Superior temporal gyrus (tissue), 1 donor: Measurements from ENCODE around the gene MAP2K5.

Source experiments
- DNase-seq: peaks from one replicate; pipeline ENCODE4 v3.0.0-alpha.2; 2016; ENCODE audit errors: extremely low spot score

MAP2K5 gene

DNA sequence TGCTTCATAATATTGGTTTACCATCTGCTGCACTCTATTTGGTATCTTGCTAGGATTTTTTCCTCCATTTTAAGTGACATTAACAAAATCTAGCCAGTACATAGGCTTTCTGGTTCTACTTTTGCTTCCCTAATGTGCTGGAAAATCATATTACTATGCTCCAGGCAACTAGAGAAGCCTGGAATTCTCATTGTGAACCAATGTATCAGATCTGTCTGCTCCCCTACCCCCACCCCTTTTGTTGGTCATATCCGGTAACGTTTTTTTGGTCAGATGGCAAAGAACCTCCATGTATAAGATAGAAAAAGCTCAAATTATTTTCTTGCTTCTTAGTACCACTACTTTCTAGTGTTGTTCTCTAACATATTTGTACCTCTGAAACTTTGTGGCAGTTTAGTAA lies 17.1 kb downstream of the MAP2K5 start:
- no peak for DNase-seq

DNA sequence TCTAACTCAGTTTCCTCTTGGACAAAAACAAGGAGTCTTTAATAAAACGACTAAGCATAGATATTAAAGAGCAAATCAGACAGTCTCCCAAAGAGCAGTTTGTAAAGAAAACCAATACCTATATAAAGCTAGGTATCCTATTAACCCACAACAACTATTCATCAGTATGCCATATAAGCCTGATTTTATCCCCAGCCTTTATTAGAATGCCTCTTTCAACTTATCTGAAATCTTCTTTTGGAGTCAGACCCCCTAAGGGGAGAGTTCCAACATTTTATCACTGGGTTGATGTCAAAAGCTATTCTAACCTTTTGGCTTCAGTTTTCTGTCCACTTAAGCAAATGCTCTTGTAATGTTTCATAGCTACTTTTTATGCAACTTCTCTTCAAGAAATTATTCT lies 17.8 kb downstream of the MAP2K5 start:
- DNase-seq = no peak

DNA sequence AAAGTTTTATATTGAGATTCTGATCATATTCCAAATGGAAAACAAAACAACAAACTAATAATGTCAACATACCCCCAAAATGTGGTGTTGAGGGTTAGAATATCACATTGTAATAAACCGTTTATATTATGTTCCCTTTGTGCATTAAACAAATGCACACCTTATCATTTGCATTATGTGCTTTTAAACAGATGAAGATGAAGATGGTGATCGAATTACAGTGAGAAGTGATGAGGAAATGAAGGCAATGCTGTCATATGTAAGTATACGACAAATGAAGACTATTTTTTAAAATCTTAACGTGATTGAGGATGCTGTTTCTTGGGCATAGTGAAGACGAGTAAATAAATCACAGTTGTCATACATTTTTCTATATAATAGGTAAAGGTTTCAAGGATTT lies 20.6 kb downstream of the MAP2K5 start:
- no peak for DNase-seq

- no peak for DNase-seq
Measured at GRCh38 chr15:67564021-67564967, 21.8 kb downstream of the MAP2K5 start.

DNA sequence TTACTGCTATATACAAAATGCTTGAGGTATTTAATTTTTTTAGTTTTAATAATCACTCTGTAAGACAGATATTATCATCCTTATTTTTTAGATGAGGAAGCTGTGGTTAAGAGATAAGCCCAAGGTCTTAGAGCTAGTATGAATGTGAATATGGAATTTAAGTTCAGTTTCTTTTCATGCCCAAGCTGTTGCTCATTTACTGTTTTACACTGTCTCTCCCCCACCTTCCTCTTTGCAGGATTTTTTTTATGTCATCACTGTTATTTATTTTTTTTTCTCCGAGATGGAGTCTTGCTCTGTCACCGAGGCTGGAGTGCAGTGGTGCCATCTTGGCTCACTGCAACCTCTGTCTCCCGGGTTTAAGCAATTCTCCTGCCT lies 22.5 kb downstream of the MAP2K5 start:
- DNase-seq = no peak

DNA sequence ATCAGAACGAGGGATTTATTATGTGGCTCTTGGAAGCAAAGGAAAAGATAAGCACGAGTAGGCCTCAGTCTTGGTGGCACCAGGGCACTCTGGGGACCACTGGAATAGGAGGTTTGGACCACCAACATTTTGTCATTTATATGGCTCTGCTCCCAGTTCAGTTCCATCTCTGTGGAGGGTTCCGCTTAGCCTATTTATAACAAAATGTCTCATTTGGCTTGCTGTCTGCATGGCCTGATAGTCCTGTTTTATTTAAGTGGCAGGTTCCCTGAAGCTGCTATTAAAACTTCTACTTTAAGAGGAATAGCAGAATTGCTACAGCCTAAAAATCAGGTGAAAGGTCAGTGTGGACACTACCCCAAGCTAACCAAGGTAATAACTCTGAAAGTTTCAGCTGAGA lies 27.2 kb downstream of the MAP2K5 start:
- no peak for DNase-seq

GRCh38 chr15:67570875-67571647 lies 28.6 kb downstream of the MAP2K5 start:
- DNase-seq = no peak

- no peak for DNase-seq
Measured at GRCh38 chr15:67571648-67572415, 29.3 kb downstream of the MAP2K5 start.

DNA sequence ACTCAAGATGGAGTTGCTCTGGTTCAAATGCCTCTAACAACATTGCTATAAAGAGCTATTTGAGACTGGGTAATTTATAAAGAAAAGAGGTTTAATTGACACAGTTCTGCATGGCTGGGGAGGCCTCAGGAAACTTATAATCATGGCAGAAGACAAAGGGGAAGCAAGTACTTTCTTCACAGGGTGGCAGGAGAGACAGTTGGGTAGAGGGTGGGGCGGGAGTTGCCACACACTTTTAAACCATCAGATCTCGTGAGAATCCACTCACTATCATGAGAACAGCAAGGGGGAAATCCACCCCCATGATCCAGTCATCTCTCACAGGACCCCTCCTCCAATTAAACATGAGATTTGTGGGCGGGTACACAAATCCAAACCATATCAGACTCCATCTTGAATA lies 30.7 kb downstream of the MAP2K5 start:
- no peak for DNase-seq

DNA sequence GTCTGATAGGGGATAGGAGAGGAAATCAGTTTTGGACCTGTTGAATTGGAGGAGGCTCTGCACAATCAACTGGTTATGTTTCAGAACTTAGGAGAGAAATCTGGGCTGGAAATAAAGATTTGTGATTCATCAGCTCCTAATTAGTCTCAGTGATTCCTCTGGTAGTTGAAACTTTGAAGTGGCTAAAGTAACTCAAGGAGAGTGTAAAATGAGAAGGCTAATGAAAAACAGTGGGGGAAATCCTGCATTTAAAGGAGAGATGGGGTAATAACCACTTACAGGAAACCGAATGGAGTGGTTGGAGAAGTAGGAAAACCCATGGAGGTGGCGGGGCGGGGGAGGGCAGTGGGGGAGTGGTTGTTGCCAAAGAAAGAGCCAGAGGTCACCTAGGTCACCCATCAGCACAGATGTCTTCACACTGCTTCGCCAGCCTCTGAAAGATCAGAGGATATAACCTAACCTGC lies 32.6 kb downstream of the MAP2K5 start:
- no peak for DNase-seq

DNA sequence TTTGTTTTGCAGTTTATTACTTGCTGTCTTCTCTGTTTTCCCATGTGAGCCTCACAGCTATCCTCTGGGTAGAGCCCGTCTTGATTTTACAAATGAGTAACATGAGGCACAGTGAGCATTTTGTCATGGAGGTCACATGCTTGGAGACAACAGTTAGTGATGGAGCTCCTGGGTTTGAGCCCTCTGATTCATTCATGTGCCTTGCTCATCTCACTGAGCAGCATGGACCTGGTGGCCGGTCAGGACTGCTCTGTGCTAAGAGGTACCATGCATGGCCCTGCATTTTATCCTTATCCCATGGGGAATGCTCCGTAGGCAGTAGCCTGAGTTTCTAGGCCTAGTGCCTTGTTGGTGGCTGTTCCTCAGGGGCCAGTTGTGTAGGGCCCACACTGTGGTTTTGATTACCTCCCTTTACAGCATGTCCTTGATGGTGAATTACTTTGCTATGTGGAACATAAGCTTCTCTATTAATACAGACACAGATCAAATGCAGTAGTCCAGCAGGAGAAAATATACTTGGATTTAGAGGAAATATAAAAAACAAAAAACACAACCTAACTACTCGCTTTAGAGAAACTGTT lies 35.6 kb downstream of the MAP2K5 start:
- no peak for DNase-seq

GRCh38 chr15:67579164-67579563 lies 36.7 kb downstream of the MAP2K5 start:
- DNase-seq = no peak

DNA sequence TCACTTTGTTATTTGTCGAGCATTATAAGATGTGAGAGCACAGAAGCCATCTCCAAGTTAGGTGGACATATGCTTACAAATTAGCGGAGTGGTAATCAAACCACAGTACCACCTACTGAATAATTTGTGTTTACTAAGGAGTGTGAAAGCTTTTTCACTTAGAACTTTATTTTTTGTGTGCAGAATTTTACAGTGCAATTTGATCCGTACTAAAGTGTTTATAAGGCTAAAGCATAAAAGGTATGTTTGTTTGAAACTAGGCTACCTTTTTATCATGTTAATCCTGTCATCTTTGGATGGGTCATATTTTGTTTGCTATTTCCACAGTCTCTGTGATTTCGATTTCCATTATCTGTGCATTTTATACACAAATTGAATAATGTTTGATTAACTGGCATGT lies 37.5 kb downstream of the MAP2K5 start:
- DNase-seq = no peak

GRCh38 chr15:67584157-67584556 lies 41.7 kb downstream of the MAP2K5 start:
- no peak for DNase-seq

DNA sequence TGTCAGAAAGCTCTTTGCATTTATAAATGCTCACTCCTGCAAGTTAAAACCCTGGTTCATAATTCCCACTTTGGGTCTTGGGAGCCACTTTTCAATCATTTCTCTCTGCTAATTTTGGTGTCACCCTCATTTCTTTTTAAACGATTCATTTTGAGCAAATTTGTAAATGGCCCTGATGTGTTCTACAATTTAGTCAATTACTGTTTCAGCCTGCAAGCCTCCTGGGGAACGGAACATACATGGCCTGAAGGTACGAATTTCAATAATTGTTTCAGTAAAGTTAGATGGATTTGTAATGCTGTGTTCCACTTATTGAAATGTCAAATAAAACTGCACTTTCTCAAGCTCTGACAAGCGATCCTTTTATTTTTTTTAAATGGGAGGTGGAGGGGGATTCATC lies 43.2 kb downstream of the MAP2K5 start:
- DNase-seq = no peak

- no peak for DNase-seq
Measured at GRCh38 chr15:67587331-67587730, 44.8 kb downstream of the MAP2K5 start.

DNA sequence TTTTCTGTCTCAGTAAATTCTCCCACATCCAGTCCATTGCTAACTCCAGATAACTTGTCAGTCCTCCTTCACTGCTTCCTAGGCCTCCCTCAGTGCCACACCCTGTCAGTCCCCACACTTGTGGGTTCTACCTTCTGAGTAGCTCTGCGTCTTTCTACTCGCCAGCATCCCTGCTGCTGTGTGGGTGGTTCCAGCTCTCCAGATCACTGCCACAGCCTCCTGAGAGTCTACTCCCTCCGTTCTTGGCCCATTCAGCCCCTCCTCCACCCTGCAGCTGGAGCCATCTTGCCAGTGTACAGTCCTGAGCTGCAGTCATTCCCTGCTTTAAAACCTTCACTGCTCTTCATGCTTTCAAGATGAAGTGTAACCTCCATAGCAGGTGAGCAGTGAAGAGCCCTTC lies 45.3 kb downstream of the MAP2K5 start:
- DNase-seq = no peak

DNA sequence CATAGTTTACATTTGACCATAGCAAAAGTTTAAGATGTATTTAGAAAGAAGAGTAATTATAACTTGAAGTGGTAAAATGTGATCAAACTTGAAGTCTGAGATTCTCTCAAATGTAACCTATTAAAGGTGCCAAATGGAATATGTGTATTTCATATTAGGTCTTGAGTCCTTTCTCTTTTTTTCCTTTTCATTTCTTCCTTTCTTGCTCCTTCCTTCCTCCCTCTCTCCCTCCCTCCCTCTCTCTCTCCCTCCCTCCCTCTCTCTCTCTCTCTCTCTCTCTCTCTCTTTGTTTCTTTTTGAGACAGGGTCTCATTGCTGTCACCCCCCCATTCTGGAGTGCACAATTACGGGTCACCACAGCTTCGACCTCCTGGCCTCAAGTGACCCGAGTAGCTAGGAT lies 47.7 kb downstream of the MAP2K5 start:
- DNase-seq = no peak

DNA sequence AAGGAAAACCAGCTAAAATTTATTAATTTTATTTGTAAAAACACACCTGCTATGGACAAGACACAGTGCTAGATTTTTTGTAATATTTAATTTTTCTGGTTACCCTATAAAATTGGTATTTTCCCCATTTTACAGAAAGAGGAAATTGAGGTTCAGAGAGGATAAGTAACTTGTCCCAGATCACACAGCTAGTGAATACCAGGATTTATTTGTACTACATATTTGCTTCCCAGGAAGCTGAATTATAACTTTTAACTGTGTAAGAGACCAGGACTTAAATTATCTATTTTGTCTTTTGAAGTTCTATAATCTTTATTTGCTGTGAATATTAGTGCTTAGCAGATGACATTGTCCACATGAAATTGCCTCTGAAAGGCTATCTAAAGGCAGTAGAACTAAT lies 49.7 kb downstream of the MAP2K5 start:
- no peak for DNase-seq

- no peak for DNase-seq
Measured at GRCh38 chr15:67593562-67593961, 51.1 kb downstream of the MAP2K5 start.

- no peak for DNase-seq
Measured at GRCh38 chr15:67594770-67595169, 52.3 kb downstream of the MAP2K5 start.

DNA sequence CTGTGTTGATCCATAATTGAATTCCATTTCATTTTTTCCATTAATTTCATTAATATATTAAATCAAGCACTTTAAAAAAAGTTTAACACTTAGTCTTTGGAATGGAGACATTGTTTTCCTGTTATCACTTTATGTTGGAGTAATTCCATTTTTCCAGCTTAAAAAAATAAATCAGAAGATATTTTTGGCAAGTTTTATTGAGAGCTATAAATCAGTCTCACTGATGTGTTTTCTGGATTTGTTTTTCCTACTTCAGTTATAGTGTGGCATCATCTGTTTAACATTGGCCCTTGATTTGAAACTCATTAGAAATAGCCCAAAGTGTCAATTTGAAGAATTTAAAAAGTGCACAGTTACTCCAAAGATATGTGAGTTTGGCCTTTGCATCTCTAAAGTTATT lies 53.1 kb downstream of the MAP2K5 start:
- DNase-seq = no peak
